ENCODE measurements around the gene SF3B3.
"Not testable (repeated sequence)": the region's sequence is repeated elsewhere in the genome, so short reads cannot be mapped to it uniquely, and the experiment has no call there.

Gene SF3B3

GRCh38 chr16:70615945-70616344, 92.3 kb downstream of the SF3B3 start:
- no peak for DNase-seq (ENCODE audit: low read depth in 2 of 2)

- not testable (repeated sequence) for DNase-seq (ENCODE audit: low read depth in 2 of 2)
These were observed 98.2 kb downstream of the SF3B3 start for GRCh38 chr16:70621864-70622263.

Measured in stimulated activated CD4-positive, alpha-beta T cell treated with anti-CD3 and anti-CD28 coated beads, Interleukin-15, amount 100 ng/mL, for 48 hours (primary cell).